Measurements from ENCODE around the gene SPHK1. TPM values are rescaled to one million over a fixed set of nuclear protein-coding genes. Genes with fewer than 3 reads are reported as not detected.

The SPHK1 gene
- polyA plus RNA-seq, 1 donor from 2014 or later, result not detected

DNA sequence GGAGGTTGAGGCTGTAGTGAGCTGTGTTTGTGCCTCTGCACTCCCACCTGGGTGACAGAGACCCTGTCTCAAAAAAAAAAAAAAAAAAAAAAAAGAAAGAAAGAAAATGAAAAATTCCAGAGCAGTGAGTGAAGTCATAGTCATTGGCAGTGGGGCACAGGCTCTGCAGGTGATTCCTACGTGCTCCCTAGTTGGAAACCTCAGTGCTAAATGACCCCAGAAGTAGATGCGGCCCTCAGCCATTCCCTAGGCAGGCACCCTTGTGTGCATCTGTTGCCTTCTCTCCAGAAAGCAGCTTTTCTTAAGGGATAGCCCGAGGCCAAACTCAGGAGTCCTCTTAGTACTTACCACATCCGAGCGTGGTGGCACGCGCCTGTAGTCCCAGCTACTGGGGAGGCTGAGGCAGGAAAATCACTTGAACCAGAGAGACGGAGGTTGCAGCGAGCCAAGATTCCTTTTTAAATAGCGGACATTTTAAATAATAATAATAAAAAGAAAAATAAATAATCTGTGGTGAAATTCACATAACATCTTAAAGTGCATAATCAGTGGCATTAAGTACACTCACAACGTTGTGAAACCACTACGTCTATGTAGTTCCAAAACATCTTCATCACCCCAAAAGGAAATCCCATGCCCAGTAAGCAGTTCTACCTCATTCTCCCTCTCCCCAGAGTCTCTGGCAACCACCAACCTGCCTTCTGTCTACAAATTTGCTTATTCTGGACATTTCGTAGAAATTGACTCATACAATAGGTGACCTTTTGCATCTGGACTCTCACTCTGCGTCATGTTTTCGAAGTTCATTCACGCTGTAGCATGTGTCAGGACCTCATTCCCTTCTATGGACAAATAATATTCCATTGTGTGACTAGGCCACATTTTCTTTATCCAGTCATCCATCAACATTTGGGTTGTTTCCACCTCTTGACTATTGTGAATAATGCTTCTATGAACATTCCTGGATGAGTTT lies 12.5 kb upstream of the SPHK1 start:
- Mint-ChIP-seq H3K9me3 (no peaks in the 10 kb centered on the region), H3K4me1 (peaks cover 0 to 10% (median 5%) of the 10 kb centered on the region in 3 donors), H3K27ac (no peak overlapping the region), H3K4me3 (no peak overlapping the region), H3K27me3 (no peaks in the 10 kb centered on the region), H3K36me3 (peaks cover 3% of the 10 kb centered on the region)

DNA sequence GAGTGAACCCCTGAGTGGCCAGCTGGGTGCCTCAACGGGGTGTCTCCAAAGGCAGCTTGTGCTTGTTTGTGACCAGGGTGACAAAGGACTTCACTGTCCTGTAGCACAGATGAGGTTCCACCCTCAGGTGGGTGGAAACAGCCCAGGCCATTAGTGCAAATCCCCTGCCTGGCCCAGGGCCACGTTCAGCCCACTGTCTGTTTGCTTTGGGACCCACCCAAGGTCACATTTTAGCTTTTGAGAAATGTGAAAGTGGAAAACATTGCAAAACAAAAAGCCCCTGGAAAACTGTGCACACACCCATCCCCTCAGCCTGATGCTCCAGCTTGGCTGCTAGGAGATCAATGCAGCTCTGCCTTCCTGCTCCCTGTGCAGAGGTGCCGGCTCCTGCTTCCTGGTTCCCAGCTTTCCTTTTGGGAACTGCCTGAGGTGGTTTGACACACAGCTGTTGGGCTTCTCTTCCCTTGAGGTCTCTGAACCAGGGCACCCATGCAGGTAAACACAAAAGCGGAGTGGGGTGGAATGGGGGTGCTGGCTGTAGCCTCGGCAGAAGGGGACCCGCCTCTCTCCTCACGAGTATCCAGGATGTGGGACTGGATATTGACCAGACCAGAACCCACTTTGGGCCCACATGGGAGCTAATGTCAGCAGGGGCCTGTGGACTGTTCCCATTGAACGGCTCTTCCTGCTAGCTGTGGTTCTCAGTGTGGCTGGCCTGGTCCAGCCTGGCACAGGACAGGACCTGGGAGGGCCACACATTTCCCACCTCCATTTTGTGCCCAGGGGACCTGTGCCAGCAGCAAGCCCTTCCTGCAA lies 7.9 kb upstream of the SPHK1 start:
- Mint-ChIP-seq H3K27ac (no peak overlapping the region), H3K36me3 (no peaks in the 10 kb centered on the region), H3K4me3 (peak overlapping the region in 1 of 4 donors; percentile 22), H3K27me3 (peaks cover 5% of the 10 kb centered on the region), H3K4me1 (peaks cover 0 to 5% (median 5%) of the 10 kb centered on the region in 3 donors), H3K9me3 (no peaks in the 10 kb centered on the region)

DNA sequence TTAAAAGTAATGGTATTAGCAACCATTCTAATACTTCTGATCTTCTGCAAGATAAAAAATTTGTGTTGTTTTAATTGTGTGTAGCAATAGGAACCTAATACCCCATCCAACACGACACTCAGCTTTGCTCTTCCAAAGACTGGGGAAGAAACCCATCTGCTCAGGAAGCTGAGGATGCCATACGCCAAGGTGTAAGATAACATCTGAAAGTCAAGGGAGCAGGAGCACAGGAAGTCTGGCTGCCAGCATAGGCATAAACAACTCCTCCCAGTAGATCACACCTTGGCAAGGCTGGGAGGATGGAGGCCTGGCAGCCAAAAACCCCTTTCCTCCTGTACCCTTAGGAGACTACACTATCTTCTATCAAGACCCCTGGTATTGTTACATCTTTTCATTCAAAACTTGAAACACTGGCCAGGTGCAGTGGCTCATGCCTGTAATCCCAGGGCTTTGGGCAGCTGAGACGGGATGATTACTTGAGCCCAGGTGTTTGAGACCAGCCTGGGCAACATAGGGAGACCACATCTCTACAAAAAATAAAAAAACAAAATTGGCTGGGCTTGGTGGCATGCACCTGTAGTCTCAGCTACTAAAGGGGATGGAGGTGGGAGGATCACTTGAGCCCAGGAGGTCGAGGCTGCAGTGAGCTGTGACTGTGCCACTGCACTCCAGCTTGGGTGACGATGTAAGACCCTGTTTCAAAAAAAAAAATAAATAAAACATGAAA lies 5.7 kb upstream of the SPHK1 start:
- Mint-ChIP-seq H3K27me3 (peaks cover 8% of the 10 kb centered on the region), H3K4me3 (peak overlapping the region in 1 of 4 donors; percentile 20), H3K9me3 (no peaks in the 10 kb centered on the region), H3K36me3 (no peaks in the 10 kb centered on the region), H3K4me1 (peaks cover 0 to 4% (median 4%) of the 10 kb centered on the region in 3 donors), H3K27ac (no peak overlapping the region)

DNA sequence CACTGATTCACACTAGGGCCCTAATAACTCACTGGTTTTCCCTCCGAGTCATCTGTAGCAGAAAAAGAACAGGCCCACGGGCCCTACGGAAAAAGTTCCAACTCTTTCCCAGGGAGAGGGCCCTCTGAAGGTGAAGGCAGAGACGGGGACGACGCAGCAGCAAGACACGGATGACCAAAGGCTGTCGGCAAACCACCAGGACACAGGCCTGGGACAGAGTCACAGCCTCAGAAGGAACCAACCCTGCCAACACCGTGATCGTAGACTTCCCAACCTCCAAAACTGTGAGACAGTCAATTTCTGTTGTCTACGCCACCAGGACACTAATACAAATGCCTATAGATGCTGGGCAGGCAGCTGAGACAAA lies 5.2 kb upstream of the SPHK1 start:
- H3K9me3 Mint-ChIP-seq, result no peaks in the 10 kb centered on the region
- H3K4me3 Mint-ChIP-seq, result peak overlapping the region in 1 of 4 donors; percentile 81
- H3K27ac Mint-ChIP-seq, result no peak overlapping the region
- no peaks in the 10 kb centered on the region for H3K36me3 Mint-ChIP-seq
- peaks cover 0 to 4% (median 3%) of the 10 kb centered on the region in 3 donors for H3K4me1 Mint-ChIP-seq
- peaks cover 8% of the 10 kb centered on the region for H3K27me3 Mint-ChIP-seq

DNA sequence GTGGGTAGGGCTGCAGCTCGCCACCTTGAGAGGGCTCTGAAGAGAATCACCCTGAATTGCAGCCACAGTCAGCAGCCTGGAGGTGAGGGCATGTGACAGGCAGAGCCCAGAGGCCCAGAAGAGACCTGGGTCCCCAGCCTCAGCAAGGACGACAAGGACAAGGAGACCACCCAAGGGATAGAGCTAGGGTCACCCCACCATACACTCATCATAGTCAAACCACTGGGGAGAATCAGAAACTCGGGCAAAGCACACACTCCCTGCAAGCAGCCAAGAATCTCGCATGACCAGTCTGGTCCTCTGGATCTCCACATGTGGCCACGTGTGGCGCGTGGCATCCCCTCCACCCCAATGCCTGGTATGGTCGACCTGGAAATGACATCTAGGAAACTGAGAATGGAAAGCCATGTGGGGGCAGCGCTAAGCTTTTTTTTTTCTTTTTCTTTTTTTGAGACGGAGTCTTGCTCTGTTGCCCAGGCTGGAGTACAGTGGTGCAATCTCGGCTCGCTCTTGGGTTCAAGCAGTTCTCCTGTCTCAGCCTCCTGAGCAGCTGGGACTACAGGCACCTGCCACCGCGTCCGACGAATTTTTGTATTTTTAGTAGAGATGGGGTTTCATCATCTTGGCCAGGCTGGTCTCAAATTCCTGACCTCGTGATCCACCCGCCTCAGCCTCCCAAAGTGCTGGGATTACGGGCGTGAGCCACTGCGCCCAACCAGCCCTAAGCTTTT lies 4.6 kb upstream of the SPHK1 start:
- H3K4me3 Mint-ChIP-seq, result peak overlapping the region in 1 of 4 donors; percentile 81
- H3K9me3 Mint-ChIP-seq, result no peaks in the 10 kb centered on the region
- H3K36me3 Mint-ChIP-seq, result no peaks in the 10 kb centered on the region
- H3K27me3 Mint-ChIP-seq, result peaks cover 8% of the 10 kb centered on the region
- H3K27ac Mint-ChIP-seq, result no peak overlapping the region
- H3K4me1 Mint-ChIP-seq, result peaks cover 0 to 4% (median 3%) of the 10 kb centered on the region in 3 donors

DNA sequence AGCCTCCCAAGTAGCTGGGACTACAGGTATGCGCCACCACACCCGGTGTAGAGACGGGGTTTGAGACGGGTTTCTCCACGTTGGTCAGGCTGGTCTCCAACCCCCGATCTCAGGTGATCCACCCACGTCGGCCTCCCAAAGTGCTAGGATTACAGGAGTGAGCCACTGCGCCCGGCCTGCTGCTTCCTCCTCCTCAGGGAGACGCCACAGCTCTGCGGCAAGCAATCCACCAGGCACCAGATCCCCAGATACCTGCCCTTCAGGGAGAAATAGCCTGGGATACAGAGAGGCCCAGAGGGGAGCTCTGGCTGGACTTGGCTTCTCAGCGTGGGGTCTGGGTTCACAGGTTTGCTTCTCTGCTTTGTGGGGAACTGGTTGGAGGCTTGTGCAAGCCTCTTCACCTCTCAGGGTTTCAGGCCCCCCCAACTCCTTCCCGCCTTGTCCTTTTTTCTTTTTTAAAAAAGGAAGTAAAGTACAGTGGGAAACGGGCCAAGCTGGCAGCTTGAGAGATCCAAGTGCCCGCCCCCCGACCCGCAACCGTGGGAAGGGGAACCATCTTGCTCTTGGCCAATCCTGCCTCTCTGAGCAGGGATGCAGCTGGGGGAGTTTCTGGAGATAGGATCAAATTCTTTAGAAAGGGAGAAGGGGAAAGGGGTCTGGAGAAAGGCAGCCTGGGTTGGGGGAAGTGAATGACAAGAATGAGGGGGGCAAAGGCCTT lies 2.6 kb upstream of the SPHK1 start:
- H3K27ac Mint-ChIP-seq, result no peak overlapping the region
- H3K36me3 Mint-ChIP-seq, result no peaks in the 10 kb centered on the region
- peak overlapping the region in 2 of 4 donors; percentile 29 to 84 for H3K4me3 Mint-ChIP-seq
- no peaks in the 10 kb centered on the region for H3K9me3 Mint-ChIP-seq
- peaks cover 8% of the 10 kb centered on the region for H3K27me3 Mint-ChIP-seq
- peaks cover 0 to 4% (median 3%) of the 10 kb centered on the region in 3 donors for H3K4me1 Mint-ChIP-seq

DNA sequence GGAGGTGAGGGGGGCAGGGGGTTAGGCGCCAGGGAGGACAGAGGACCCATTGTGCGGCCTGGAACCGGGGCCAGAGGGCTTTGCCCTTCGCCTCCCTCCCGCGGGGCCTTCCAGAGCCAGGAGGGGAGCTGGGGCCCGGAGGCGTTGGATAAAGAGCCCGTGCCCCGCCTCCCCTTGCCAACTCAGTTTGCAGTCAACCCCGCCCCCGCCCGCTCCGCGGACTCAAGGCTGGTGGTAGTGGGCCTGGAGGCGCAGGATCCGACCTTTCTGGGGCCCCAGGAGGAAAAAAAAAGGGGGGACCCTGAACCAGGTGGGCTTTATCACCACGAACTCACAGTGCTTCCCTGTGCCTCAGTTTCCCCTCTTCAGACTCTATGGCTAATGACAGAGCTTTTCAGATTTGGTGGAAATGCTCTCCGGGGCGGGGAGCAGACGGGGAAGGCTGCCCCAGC lies 2.0 kb upstream of the SPHK1 start:
- H3K36me3 Mint-ChIP-seq, result no peaks in the 10 kb centered on the region
- H3K27ac Mint-ChIP-seq, result peak overlapping the region in 1 of 3 donors; percentile 53
- peaks cover 0 to 4% (median 3%) of the 10 kb centered on the region in 3 donors for H3K4me1 Mint-ChIP-seq
- H3K4me3 Mint-ChIP-seq, result peak overlapping the region; percentile 69 to 92 (median 83)
- peaks cover 8% of the 10 kb centered on the region for H3K27me3 Mint-ChIP-seq
- H3K9me3 Mint-ChIP-seq, result no peaks in the 10 kb centered on the region

DNA sequence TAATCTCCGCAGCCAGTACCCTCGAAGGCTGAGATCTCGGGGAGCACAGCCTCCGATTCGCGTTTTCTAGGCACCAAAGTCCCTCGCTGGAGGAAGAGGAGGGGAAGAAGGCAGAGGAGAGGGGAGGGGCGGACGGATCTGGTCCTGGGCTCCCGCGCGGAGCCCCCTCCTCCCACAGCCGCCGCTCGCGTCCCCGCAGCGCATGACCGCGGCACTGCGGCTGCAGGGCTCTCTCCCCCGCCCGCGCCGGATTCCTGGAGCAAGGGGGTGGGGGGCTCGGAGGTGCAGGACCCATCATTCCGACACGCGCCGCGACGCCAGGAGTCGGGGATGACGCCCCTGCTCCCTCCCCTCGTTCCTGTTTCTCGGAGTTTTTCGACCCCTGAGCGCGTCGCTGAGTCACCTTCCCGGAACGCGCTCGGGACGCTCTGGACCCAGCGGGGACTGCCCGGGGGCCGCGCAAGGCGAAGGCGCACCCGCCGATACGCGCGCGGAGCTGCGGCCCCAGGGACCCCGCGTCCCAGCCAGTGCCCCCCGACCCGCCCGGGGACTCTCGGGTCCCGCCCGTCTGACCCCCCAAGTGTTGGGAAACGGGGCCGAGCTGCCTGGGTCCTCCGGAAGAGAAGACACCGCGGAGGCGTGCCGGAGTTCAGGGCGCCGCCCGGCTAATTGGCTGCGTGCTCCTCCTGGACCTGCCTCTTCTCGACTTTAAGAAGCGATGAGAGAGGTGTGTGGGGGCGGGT lies 1.4 kb upstream of the SPHK1 start:
- Mint-ChIP-seq H3K27ac (peak overlapping the region in 1 of 3 donors; percentile 53), H3K4me3 (peak overlapping the region; percentile 69 to 93 (median 84)), H3K36me3 (no peaks in the 10 kb centered on the region), H3K27me3 (peaks cover 8% of the 10 kb centered on the region), H3K9me3 (no peaks in the 10 kb centered on the region), H3K4me1 (peaks cover 0 to 4% (median 3%) of the 10 kb centered on the region in 3 donors)

DNA sequence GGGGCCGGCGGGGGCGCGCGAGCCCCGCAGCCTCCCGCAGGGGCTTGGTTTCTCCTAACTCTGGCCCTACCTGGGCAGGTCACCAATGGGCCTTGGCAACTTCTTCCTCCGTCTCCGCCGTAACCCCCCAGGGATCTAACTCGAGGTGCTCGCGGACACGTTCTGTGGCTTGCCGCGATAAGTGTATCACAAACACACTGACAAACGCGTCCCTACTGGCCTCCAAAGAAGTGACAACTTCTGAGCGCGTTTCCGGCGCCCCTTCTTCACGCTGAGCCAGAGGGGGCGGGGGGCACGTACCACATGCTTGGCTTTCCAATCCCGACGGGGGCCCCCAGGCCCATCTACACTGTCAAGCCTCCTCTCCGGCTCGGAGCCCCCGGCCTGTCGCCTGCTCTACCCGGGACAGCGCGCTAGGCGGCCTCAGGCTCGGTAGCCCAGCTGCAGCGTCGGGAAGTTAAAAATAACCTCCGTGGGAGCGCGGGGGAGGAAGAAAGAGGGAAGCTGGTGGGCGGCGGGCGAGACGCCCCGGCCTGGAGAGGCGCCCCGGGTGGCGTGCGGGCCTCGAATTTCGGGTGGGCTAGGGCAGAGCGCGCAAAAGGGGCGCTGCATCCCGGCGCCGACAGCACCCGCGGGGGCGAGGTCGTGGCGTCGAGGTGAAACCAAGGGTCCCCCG lies 725 bp upstream of the SPHK1 start:
- Mint-ChIP-seq H3K27ac (peak overlapping the region in 1 of 3 donors; percentile 59), H3K9me3 (no peaks in the 10 kb centered on the region), H3K36me3 (no peaks in the 10 kb centered on the region), H3K4me1 (peaks cover 0 to 4% (median 3%) of the 10 kb centered on the region in 3 donors), H3K27me3 (peaks cover 5% of the 10 kb centered on the region), H3K4me3 (peak overlapping the region; percentile 64 to 93 (median 84))

DNA sequence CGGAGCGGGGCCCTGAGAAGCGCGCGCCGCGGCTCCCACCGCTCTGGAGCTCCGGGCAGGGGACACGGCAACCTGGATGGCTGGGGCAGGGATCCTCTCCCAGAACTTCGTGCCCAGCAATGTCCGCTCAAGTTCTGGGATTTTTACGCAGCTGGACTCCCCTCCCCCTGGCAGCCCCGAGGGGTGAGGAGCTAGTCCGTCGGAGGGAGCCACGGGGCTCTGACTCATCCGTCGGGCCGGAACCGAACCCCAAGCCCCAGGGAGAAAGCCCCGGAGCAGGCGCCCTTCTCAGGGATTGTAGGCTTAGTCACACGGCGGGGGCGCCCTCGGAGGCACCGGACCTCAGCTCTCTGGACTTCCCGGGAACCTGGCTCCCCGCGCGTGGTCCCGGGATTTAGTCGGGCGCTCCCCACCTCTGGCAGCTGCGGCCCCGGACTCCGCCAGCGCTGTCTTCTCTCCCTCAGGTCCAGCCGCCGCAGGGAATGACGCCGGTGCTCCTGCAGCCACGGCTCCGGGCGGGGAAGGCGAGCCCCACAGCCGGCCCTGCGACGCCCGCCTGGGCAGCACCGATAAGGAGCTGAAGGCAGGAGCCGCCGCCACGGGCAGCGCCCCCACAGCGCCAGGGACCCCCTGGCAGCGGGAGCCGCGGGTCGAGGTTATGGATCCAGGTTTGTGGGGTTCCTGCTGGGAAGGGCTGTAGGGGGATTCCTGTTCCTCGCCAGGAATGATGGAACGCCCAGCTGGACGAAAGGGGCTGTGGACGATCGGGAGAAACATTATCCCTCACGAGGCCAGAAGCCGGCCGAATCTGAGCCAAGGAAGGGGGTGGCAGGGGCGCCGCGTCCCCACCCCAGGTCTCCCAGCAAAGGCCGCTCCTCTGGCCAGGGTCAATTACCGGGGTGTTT lies 830 bp downstream of the SPHK1 start:
- peak overlapping the region; percentile 68 to 80 (median 72) for H3K4me3 Mint-ChIP-seq
- peaks cover 0 to 6% (median 3%) of the 10 kb centered on the region in 3 donors for H3K4me1 Mint-ChIP-seq
- H3K27me3 Mint-ChIP-seq, result peaks cover 3% of the 10 kb centered on the region
- H3K27ac Mint-ChIP-seq, result no peak overlapping the region
- H3K36me3 Mint-ChIP-seq, result peaks cover 2% of the 10 kb centered on the region
- no peaks in the 10 kb centered on the region for H3K9me3 Mint-ChIP-seq

DNA sequence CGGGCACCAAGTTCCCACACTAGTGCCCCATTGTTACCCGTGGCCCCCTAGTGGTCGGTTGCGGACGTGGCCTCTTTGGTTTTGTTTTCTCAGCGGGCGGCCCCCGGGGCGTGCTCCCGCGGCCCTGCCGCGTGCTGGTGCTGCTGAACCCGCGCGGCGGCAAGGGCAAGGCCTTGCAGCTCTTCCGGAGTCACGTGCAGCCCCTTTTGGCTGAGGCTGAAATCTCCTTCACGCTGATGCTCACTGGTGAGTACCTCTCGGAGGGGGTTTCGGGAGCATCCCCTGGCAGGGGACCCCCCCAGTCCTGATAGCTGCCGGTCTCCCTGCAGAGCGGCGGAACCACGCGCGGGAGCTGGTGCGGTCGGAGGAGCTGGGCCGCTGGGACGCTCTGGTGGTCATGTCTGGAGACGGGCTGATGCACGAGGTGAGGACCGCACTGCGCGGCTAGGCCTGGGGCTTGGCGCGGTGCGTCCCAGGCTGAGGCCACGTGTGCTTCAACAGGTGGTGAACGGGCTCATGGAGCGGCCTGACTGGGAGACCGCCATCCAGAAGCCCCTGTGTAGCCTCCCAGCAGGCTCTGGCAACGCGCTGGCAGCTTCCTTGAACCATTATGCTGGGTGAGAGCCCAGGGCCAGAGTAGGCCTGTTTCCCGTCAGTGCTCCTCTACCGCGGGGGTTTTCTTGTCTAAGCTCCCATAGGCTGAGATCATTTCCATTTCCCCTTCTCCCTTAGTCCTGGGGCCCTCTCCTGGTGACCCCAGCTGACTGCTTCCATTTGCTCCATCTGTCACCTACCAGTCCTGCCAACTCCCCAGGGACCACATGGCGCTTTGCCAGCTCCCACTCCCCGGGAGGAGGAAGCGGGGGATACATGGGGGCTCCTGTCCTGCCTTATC lies 1.7 kb downstream of the SPHK1 start:
- Mint-ChIP-seq H3K4me1 (peaks cover 0 to 6% (median 3%) of the 10 kb centered on the region in 3 donors), H3K36me3 (peaks cover 2% of the 10 kb centered on the region), H3K27ac (no peak overlapping the region), H3K9me3 (no peaks in the 10 kb centered on the region), H3K4me3 (peak overlapping the region; percentile 68 to 80 (median 72)), H3K27me3 (peaks cover 3% of the 10 kb centered on the region)

All from IgD-negative memory B cell (primary cell).